HG02870 (cell line): ENCODE results near the gene FGFR3.

ENCODE experiments used
- ATAC-seq: cut with Tn5 transposase; IDR thresholded peaks from one replicate; pipeline ENCODE4 v1.9.1; 2021; ENCODE audit warnings: mild to moderate bottlenecking, moderate library complexity; ENCODE audit not compliant: unreplicated experiment

The FGFR3 gene

DNA sequence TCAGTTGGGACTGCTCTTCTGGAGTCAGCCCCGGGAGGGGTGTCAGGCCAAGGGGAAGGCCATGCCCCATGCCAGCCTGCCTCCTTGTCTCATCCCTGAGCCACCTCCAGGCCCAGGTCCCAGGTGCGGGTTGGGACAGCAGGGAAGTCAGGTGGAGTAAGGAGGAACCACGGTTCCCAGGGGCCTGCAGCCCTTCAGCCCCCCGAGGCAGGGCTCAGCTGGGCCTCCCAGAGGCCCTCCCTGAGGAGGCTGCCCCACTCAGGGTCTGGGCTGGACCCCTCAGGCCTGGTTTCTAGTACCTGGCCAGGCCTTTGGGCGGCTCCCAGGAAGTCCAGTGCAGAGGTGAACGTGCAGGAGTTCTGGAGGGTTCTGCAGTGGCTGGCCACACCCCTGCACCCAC lies 23.4 kb upstream of the FGFR3 start:
- ATAC-seq = no peak

DNA sequence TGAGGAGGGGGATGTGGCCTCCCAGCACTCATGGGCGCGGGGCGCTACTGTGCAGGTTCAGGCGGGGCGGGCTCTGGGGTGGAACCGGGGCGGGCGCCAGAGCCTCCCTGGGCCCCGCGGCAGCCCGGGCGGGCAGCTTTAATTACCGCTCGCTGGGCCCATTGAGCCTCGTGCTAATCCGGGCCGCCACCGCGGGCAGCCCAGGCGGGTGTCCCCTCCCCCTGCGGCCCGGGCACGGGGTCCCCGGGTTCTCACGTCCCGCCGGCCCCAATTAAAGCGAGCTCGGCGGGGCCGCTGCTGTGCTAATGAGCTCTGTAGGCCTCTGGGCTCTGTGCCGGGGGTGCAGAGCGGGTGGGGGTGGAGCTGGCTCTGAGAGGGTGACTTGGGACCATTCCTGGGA lies 22.8 kb upstream of the FGFR3 start:
- no peak for ATAC-seq

DNA sequence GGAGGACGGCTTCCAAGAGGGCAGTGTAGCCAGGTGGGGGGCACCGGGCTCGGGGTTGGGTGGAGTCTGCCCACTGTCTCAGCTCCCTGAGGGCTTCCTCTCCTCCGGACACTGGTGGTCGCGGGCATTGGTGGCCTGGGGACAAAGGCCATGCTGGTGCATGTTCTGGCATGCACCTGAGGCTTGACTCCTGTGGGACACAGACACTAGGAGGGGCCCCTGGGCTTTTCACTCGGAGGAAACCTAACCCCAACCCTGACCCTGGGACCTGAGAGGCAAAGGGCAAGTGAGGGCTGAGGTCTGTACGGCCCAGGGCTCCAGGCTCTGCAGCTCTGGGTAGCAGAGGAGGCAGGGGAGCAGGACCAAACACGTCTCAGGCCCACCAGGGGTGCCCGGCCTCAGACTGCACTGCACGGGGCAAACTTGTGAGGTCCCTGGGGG lies 22.3 kb upstream of the FGFR3 start:
- ATAC-seq = no peak

DNA sequence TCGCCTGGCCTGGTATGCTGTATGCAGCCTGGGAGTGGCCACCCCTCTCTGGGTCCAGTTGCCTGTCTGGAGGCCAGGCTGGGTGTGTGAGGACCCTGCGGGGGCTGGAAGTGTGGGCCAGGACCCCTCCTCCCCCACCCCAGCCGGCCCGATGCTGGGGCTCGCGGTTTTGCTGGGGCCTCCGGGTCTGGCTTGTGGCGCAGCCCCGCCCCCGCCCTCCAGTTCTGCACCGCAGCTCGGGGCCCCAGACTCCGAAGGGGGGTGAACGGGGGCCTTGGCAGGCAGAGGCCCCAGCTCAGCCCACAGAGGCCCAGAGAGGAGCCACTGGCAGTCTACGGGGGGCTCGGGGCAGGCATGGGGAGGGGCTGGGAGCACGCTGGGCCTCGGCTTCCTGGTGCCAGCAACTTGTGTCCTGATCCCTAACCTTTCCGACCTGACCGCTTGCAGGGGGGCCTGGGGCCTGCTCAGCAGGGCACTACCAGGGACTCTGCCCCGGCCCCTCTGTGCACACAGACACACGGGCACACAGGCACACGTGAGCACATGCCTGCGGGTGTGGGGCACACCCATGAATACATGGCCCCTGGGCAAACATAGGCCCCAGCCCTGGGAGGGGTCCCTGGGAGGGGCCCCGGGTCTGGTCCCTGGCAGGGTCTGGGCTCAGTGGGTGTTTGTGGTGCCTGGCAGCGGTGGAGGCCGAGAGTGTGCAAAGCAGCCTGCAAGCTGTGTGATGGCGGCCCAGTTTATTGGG lies 21.4 kb upstream of the FGFR3 start:
- ATAC-seq = no peak

DNA sequence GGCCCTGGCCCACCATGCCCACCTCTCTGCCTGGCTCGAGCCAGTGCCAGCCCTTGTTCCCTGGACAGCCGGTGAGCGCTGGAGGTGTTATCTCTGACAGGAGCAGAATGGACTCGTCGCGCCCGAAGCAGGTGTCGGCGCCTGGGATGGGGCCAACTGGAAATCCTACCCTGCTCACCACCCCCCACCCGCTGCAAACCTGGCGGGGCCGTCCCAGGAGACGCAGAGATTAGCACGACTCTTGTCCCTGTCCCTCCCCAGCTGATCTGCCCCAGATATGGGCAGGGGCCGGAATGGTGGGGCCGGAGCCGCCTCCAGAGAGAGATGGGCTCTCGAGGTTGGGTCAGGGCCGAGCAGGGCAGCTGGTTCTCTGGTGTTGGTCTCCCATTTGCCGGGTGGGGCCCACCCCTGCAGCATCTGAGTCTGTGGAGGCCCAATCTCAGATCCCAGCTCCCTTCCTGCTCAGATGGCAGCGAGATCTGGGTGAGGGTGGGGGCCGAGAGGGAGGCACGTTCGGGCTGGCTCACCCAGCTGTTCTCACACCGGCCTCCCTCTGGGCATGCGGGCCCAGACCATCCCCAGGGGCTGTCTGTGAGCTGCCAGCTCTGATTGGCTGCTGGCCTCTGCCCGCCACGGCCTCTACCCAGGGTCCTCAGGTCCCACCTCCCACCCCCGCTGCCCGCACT lies 20.1 kb upstream of the FGFR3 start:
- ATAC-seq = no peak

DNA sequence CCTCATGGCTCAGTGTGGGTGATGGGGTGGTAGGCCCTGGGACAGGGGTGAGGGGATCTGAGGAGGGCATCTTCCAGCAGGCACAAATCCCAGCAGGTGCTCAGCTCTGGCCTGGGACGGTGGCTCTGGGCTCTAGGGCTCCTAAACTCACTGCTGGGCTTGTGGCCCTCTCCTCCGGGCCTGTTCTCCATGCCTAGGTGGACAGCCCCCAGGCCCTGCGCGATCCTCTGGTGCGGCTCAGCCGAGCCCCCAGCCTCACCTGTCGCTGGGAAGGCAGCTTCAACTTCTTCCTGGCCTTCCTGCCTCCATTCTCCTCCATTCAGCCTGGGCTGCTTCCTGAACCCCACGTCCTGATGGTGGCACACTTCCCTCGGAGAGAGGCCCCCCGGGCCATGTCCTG lies 19.3 kb upstream of the FGFR3 start:
- ATAC-seq = no peak

DNA sequence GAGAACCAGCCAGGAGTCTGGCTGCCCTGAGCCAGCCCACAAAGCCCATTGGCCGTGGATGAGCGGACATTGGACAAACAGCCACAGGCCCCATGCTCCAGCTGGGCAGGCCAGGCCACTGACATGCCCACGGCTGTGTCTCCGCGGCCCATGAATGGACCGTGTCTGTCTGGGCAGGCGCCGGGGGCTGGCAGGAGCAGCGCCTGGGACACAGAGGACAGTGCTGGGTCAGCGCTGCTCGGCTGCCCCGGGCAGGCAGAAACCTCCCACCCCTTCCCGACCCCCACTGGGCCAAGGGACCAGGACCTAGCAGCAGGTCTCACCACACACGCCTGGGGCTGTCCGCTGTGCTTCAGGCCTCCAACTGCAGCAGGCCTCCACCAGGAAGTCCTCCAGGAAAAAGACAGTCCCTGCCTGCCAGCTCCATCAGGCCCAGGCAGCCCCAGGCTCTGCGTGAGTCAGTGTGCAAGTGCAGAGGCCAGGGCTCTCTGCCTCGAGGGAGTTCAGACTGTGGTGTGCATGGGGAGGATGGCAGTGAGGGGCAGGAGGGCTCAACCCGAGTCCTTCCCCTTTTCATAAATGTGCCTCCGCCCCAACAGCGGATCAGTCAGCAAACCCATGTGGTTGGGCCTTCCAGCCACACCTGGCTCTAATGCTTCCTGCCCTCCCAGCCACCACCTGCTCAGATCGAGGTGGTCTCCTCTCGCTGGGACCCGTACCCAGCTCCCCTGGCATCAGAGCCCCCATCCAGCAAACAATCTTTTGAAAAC lies 17.2 kb upstream of the FGFR3 start:
- no peak for ATAC-seq

DNA sequence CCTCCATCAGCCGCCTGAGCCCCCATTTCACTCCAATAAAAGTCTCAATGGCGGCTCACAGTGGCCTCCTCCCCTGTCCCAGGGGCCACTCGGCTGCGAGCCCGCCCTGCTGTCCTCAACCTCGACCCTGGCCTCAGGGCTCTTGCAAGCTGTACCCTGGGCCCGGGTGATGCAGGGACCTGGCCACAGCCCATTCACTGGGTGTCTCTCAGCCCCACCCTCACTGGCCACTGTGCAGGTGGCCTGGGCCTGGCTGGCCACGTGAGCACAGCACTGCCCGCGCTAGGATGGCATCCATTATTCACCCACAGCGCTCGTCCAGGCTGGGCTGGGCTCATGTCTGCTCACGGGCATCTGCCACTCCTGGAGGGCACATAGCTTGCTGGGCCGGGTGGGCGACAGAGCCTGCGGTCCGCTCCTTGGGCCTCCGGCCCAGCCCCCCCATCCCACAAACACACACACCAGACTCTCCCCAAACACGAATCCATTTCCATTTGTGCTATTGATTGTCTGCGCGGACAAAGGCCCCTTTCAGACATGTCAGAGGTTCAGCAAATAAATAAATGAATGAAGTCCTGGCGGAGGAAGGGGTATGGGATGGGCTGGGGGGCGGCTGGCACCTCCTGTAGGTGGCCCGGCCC lies 16.5 kb upstream of the FGFR3 start:
- ATAC-seq = no peak

DNA sequence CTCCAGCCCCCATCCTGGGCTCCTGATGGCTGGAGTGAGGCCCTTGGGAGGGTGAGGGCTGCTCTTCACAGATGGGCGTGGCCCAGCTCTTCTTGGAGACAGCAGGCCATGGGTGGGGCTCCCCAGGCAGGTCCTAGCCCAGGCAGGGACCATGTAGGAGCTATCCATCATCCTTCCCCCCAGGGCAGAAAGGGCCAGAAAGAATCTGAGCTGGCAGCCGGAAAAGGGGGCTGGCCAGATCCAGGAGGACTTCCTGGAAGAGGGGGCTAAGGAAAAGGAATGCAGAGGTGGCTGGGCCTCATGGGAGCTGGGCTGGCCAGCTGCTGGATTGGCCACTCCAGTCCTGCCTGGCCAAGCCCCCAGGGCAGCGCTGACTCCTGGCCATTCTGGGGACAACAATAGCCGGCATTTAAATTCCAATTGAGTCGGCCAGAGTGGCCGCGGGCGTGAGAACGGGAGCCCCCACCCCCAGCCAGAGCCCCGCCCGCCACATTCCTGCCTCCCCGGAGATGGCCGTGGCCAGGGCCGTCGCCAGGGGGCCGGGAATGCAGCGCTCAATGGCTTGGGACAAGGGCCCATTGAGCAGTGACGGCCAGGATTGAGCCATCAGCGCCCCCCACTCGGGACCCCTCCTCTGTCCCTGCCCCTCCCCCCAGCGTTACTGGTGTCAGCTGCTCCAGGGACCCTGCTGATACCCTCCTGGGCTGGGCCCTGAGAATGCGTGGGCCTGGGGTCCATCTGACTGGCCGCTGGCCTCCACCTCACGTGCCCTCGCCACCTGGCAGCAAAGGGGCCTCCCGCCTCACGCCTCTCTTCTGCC lies 15.1 kb upstream of the FGFR3 start:
- ATAC-seq = no peak

DNA sequence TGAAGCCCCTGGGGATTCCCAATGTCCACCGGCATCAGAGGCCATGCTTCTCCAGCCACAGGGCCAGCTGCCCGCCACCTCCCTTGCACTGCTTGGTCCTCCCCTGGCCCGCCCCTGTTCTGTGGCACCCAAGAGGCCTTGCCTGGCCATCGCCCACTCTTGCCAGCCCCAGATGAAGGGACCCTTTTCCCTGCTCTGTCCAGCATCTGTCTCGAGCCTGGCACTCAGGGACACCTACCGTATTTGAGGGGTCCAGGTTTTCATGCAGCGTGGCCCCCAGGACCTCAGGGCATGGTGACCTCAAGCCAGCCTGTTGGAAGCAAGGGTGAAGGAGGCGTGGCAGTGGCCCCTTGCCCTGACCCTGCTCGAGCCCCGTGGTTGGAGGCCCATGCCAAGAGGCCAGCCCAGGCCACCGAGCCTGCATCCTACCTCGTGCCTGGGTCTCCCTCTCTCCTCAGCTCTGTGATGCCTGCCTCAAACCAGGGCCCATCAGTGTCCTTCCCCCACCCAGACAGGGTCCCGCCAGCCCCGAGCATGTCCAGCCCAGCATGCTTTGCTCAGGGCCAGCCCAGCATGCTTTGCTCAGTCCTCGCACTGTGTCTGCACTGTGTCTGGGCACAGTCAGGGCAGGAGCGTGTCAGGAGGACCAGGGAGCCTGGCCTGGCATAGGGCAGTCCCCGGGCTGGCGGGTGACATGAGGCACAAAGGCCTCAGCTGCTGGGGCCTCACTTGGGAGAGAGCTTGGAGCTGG lies 14.3 kb upstream of the FGFR3 start:
- ATAC-seq = no peak

DNA sequence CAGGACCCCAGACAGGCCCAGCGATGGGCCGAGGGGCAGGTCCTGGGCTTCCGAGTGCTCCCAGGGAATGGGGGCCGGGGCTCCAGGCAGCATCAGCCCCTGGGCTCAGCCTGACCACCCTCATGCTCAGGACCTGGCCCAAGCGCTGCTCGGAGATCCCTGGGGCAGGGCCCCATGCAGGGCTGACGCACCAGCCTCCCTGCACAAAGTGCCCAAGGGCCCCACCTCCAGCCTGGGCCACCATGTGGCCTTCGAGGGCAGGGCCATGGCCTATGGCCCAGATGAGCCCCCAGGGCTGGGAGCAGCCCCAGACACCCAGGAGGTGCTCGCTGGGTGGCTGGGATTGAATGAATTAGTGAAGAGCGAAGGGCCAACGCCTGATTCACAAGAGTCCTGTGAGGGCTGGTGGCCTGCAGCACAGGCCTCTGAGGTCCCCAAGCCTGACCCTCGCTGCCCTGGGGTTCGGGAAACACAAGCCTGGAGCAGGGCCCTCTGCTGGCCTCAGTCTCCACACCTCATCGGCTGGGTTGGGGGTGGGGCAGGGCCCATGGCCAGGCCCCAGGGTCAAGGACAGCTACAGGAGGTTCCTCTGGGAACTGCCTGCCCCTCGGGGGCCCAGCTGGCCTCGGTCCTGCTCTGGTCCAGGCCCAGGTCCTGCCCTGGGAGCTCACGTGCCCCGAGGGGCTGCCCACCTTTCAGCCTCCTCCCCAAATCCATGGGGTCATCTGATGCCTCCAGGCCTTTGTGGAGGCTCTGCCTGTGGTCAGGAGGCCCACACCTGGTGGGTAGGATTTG lies 13.3 kb upstream of the FGFR3 start:
- no peak for ATAC-seq

DNA sequence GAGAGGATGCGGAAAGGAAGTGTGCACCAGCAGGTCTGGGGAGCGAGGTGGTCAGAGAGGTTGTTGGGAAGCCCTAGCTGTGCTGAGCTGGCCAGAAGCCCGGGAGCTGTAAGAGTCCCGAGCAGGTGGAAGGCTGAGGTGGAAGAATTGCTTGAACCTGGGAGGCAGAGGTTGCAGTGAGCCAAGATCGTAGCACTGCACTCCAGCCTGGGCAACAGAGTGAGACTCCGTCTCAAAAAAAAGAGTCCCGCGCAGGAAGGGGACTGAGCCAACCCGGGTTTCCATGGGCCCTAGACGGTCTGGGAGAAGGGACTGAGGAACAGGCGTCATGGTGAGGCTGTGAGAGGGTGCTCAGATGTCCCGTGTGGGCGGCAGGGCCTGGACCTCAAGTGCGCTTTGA lies 12.7 kb upstream of the FGFR3 start:
- no peak for ATAC-seq

DNA sequence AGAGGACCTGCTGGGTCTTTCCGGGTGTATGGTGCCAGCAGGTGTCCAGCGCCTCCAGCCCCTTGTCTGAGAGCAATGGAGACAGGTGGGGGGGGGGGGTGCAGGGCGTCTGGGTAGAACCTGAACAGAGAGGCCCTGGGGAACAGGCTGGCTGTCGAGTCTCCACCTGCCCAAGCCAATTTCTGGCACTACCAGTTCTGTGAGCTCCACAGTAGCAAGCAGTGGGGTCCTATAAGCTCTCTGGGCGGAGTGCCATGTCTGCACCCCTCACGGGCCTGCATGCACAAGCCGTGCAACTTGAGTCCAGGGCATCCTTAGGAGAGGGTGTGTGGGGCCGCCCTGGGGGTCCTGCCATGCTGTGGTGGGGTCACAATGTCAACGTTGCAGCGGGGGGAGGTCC lies 10.1 kb upstream of the FGFR3 start:
- ATAC-seq = no peak

DNA sequence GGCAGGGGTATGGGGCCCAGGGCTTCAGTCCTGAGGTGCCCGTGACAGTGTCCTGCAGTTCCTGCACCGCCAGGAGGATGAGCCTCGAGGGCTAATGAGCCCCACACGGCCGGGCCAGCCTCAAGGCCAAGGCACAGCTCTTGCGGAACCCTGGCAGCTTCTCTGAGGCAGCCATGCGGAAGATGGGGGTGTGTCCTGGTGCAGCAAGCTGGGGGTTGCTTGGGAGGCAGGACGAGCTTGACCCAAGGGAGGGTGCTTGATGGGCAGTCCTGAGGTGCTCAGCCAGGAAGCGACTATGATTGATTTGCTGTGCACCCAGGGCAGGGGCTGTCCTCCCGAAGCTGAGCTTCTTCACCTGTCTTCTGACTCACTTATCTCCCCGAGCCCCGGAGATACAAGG lies 9.1 kb upstream of the FGFR3 start:
- ATAC-seq = no peak

DNA sequence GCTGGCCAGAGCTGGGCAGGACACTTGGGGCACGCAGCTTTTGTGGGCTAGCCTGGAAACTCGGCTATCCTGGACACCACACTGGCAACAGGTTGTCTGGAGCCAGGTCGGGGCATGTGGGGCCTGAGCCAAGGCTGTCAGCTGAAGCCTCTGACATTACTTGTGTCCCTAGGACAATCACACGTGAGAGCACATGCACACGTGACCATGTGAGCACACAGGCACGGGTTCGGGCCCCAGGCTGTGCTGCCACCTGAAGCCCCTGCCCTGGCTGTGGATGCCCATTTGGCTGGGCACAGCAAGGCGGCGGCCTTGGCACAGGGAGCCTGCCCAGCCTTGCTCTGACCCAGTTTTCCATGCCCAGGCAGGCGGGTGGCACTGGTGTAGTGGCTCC lies 8.7 kb upstream of the FGFR3 start:
- no peak for ATAC-seq

DNA sequence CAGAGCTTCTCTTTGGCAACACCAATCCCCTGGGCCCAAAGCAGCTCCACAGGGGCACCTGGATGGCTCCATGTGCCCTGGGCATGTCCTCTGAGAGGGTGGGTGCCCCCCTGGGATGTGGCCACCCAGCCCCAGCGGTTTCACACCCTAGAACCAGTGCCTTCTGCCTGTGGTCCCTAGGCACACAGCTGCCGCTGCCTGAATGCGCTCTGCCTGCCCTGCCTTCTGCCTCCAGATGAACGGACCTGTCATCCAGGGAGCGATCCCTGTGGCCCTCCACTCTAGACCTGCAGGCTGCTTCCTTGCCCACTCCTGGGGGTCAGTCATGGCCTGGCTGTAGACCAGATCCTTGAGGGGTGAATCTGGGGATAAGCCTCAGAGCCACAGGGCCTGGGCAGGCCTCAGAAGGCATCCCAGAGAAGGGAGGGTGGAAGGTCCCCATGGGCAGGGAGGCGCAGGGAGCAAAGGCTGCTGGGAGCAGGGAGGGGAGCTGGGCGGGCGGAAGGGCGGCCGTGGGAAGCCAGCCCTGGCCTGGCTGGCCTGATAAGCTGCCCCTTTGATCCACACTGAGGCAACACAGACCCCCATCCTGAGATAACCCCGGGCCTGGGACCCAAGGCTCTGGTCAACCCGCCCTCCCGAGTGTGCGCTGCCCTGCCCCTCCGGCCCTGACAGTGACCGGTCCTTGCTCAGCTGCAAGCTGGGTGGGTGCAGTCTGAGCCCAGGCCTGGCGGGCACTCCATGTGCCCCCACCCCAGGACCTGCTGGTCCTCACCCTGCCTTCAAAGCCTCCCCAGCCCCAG lies 8.1 kb upstream of the FGFR3 start:
- no peak for ATAC-seq

DNA sequence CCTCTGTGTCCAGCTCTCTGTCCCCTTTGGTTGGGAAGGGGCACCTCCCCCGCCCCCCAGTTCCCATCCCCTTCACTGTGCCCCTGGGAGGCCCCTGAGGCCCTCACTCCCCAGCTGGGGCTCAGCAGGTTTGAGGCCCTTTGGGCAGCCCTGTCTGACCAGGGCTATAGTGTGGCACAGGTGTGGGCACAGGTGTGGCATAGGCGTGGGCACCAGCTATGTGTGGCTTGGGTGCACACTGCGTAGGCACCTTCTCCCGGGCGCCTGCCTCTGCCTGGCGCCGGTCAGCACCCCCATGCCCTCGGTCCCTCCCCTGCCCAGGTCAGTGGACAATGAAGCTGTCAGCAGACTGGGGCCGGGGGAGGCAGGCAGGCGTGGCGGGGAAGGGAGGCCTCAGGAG lies 7.5 kb upstream of the FGFR3 start:
- no peak for ATAC-seq
